SK-N-SH treated with all-trans-retinoic acid at 6 μM for 48 hours (cell line): ENCODE measurements around the gene ABCG2.

Source experiments
- ATAC-seq: fragments of 200-7000 bp; cut with Tn5 transposase; 3 replicates; pipeline ENCODE4 v1.9.1; 2020; ENCODE audit warnings: mild to moderate bottlenecking, moderate library complexity
- ARNTL ChIP-seq: fragments of 450-650 bp; formaldehyde crosslinking; IDR thresholded peaks from 2 replicates; pipeline ENCODE4 v1.5.0; 2020; ENCODE audit warnings: low read depth, mild to moderate bottlenecking, moderate library complexity, borderline replicate concordance
- BACH2 ChIP-seq: fragments of 250-450 bp; sonication (Bioruptor Pico); IDR thresholded peaks from 2 replicates; pipeline ENCODE4 v1.9.0; 2021; ENCODE audit warnings: mild to moderate bottlenecking, borderline replicate concordance
- CREB5 ChIP-seq: fragments of 250-450 bp; sonication (Bioruptor Pico); IDR thresholded peaks from 2 replicates; pipeline ENCODE4 v1.5.1; 2020; ENCODE audit warnings: low read depth, mild to moderate bottlenecking, moderate library complexity
- CSDC2 ChIP-seq: fragments of 250-450 bp; sonication (Bioruptor Pico); IDR thresholded peaks from 2 replicates; pipeline ENCODE4 v1.5.0; 2020; ENCODE audit warnings: mild to moderate bottlenecking, moderate library complexity
- CSRNP3 ChIP-seq: fragments of 250-450 bp; sonication (Bioruptor Pico); IDR thresholded peaks from 2 replicates; pipeline ENCODE4 v1.5.1; 2021; ENCODE audit warnings: mild to moderate bottlenecking, moderate library complexity
- OSR1 ChIP-seq: fragments of 250-450 bp; sonication (Bioruptor Pico); IDR thresholded peaks from 2 replicates; pipeline ENCODE4 v1.8.0; 2022; ENCODE audit warnings: moderate library complexity, mild to moderate bottlenecking, inconsistent platforms
- PATZ1 ChIP-seq: fragments of 250-450 bp; sonication (Bioruptor Pico); IDR thresholded peaks from 2 replicates; pipeline ENCODE4 v1.8.0; 2020; ENCODE audit warnings: mild to moderate bottlenecking, moderate library complexity, borderline replicate concordance
- PPARA ChIP-seq: fragments of 250-450 bp; sonication (Bioruptor Pico); IDR thresholded peaks from 2 replicates; pipeline ENCODE4 v1.5.0; 2020; ENCODE audit warnings: mild to moderate bottlenecking, borderline replicate concordance
- RARB ChIP-seq: fragments of 250-450 bp; sonication (Bioruptor Pico); IDR thresholded peaks from 2 replicates; pipeline ENCODE4 v1.8.0; 2021; ENCODE audit warnings: mild to moderate bottlenecking, moderate library complexity
- TCF4 ChIP-seq: fragments of 250-450 bp; sonication (Bioruptor Pico); IDR thresholded peaks from 2 replicates; pipeline ENCODE4 v1.8.0; 2021; ENCODE audit warnings: mild to moderate bottlenecking, moderate library complexity, borderline replicate concordance
- TOX ChIP-seq: fragments of 250-450 bp; sonication (Bioruptor Pico); IDR thresholded peaks from 2 replicates; pipeline ENCODE4 v1.8.0; 2021; ENCODE audit warnings: mild to moderate bottlenecking, moderate library complexity, borderline replicate concordance
- TSHZ2 ChIP-seq: fragments of 250-450 bp; sonication (Bioruptor Pico); IDR thresholded peaks from 2 replicates; pipeline ENCODE4 v1.5.0; 2020; ENCODE audit warnings: mild to moderate bottlenecking, moderate library complexity
- ZFP3 ChIP-seq: fragments of 250-450 bp; sonication (Bioruptor Pico); IDR thresholded peaks from 2 replicates; pipeline ENCODE4 v1.5.0; 2020; ENCODE audit warnings: mild to moderate bottlenecking, moderate library complexity
- ZFP30 ChIP-seq: fragments of 450-650 bp; formaldehyde crosslinking; IDR thresholded peaks from 2 replicates; pipeline ENCODE4 v1.5.0; 2022; ENCODE audit warnings: mild to moderate bottlenecking, moderate library complexity
- ZNF565 ChIP-seq: fragments of 450-650 bp; formaldehyde crosslinking; conservative IDR thresholded peaks from 2 replicates; pipeline ENCODE4 v1.5.0; 2020; ENCODE audit warnings: low read depth, mild to moderate bottlenecking, moderate library complexity
- ZNF70 ChIP-seq: fragments of 450-650 bp; formaldehyde crosslinking; IDR thresholded peaks from 2 replicates; pipeline ENCODE4 v1.5.0; 2020; ENCODE audit warnings: mild to moderate bottlenecking, moderate library complexity
- ZNF8 ChIP-seq: fragments of 450-650 bp; formaldehyde crosslinking; IDR thresholded peaks from 2 replicates; pipeline ENCODE4 v1.5.0; 2020; ENCODE audit warnings: mild to moderate bottlenecking, moderate library complexity

ABCG2 gene

GRCh38 chr4:88204882-88205281, 46.4 kb upstream of the ABCG2 start:
- ATAC-seq, result no peak
- TF ChIP-seq ARNTL (CRISPR knock-in tag) (no peak), ZNF565 (CRISPR knock-in tag) (no peak), RARB (CRISPR knock-in tag) (no peak), ZNF8 (no peak)

GRCh38 chr4:88202443-88202842, 44.0 kb upstream of the ABCG2 start:
- TF ChIP-seq TOX (CRISPR knock-in tag) (no peak), ARNTL (CRISPR knock-in tag) (no peak), TCF4 (CRISPR knock-in tag) (no peak), ZFP30 (CRISPR knock-in tag) (no peak), CSRNP3 (CRISPR knock-in tag) (no peak), ZNF565 (CRISPR knock-in tag) (no peak), CSDC2 (CRISPR knock-in tag) (no peak), CREB5 (no peak)
- ATAC-seq, result no peak

- ATAC-seq, result no peak
- no peak for TF ChIP-seq ZFP30 (CRISPR knock-in tag)
- TF ChIP-seq ZNF70 (CRISPR knock-in tag), result no peak
- no peak for TF ChIP-seq TOX (CRISPR knock-in tag)
Measured at GRCh38 chr4:88200186-88200585, 41.7 kb upstream of the ABCG2 start.

GRCh38 chr4:88196523-88197185, 38.2 kb upstream of the ABCG2 start:
- TF ChIP-seq ARNTL (CRISPR knock-in tag) (no peak), CSDC2 (CRISPR knock-in tag) (no peak), RARB (CRISPR knock-in tag) (no peak), PPARA (CRISPR knock-in tag) (no peak), ZNF8 (no peak), BACH2 (CRISPR knock-in tag) (no peak), ZNF565 (CRISPR knock-in tag) (no peak), ZNF70 (CRISPR knock-in tag) (no peak), PATZ1 (no peak), ZFP3 (CRISPR knock-in tag) (no peak)
- ATAC-seq, result no peak

- TF ChIP-seq ZFP30 (CRISPR knock-in tag) (no peak), OSR1 (CRISPR knock-in tag) (no peak), TOX (CRISPR knock-in tag) (no peak), ZNF565 (CRISPR knock-in tag) (no peak), TSHZ2 (CRISPR knock-in tag) (no peak), PATZ1 (no peak)
- no peak for ATAC-seq
Measured at GRCh38 chr4:88196013-88196365, 37.5 kb upstream of the ABCG2 start.
